Measurements from ENCODE around the gene SMIM24. TPM values are rescaled to one million over a fixed set of nuclear protein-coding genes. Genes with fewer than 3 reads are reported as not detected.

Gene SMIM24
- total RNA-seq, 1 experiment from 2014 or later = not detected

DNA sequence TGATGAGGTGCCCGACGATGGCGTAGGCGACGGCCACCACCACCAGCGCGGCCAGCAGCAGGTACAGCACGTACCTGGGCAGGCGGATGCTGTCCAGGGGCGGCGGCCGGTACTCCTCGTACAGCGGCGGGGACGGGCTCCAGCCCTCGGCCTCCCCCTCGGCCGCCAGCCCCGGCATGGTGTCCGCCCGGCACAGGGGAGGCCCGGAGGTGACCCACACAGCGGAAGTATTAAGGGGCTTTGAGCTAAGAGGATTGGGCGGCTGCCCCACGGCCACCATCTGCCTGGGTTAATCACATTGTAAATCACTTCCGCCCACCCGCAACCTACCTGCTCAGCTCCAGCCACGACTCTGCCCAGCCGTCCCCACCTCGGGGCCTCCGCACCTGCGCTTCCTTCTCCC, 2.9 kb upstream of the SMIM24 start, which contains the start of gene SMIM44:
SMIM44 (minus strand) TSS at position 216 of the 403 bp plus-strand sequence; CDS start at position 178, 38 bp downstream.
- H3K27me3 ChIP-seq = peaks cover 13% of the 10 kb centered on the region
- H3K4me3 ChIP-seq = no peak within 1 kb of the TSS
- H3K9me3 ChIP-seq = no peaks in the 10 kb centered on the region
- DNase-seq = no peak
- H3K36me3 ChIP-seq = no peaks in the 10 kb centered on the region

DNA sequence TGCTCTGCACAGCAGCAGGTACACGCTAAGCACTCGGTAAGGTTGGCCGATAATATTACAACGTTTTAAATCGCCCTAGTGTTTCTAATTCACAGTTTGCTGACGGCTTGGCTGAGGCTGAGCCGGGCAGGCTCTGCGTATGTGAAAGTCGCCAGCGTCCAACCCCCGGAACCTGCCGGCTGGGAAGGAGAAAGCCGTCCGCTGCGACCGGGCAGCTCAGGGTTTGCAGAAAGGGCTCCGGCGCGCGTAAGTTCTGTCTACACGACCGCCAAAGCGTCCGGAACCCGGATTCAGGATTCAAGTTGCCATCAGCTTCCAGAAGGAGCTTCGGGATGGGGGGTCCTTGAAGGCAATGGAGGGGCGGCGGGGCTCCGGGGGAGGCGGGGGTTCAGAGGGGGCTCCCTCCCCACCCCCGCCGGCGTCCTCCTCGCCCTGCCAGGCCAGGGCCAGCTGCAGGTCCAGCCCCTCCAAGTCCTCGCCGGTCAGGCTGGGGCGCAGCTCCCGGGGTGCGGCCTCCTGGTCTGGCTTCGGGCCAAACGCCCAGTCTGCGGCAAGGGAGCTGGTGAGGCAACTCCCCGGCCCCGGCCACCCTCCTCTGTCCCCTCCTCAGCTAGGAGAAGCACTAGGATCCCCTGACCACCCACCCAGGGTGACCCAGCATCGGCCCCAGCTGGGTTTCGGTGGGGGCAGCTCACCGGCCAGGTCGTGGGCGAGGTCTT, 2.3 kb upstream of the SMIM24 start:
- no peak for DNase-seq
- H3K27me3 ChIP-seq = peaks cover 13% of the 10 kb centered on the region
- no peaks in the 10 kb centered on the region for H3K9me3 ChIP-seq
- H3K4me3 ChIP-seq = no peak overlapping the region
- H3K36me3 ChIP-seq = no peaks in the 10 kb centered on the region

DNA sequence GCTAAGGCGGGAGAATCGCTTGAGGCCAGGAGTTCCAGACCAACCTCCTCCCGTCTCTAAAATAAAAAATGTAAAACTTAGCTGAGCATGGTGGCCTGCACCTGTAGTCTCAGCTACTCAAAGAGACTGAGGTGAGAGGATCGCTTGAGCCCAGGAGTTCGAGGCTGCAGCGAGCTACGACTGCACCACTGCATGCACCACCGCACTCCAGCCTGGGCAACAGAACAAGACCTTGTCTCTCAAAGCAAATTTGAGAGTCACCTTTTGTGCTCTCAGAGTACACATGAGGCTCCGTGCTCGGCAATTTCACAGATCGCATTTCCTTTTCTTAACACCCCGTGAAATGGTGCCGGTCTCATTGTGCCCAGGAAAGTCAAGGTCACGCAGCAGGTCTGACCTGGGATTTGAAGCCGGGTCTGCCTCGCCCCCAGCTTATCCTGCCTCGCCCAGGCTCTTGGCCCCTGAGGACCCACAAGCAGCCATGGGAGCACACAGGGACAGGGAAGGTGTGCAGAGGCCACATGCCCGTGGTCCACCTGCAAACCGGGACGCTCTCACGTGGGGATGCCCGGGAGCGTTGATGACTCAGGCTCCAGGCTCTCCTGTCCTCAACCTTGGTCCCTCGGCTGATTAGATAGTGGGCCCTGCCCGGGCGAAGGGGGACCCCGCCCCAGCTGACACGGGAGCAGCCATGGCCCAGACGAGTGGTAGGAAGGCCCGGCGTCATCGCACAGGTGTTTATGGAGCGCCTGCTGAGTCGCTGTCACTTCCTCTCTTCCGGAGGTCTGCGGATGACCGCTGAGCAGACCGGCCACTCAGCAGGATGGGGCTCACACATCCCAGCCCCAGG, 1.1 kb upstream of the SMIM24 start:
- no peaks in the 10 kb centered on the region for H3K36me3 ChIP-seq
- DNase-seq = no peak
- H3K9me3 ChIP-seq = no peaks in the 10 kb centered on the region
- H3K27me3 ChIP-seq = peaks cover 13% of the 10 kb centered on the region
- no peak overlapping the region for H3K4me3 ChIP-seq

DNA sequence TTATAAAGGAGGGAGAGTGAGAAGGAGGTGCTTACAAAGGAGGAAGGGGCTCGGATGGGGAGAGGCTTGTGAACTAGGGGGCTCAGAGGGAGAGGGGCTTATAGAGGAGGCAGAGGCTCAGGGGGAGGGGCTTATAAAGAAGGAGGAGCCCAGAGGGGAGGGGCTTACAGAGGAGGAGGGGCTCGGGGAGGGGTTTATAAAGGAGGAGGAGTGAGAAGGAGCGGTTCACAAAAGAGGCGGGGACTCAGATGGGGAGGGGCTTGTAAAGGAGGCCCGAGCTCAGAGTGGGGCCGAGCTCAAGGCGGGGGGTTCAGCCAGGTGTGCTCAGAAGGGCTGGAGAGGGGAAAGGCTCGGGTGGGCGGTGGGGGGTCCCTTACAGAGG, 500 bp downstream of the SMIM24 start:
- H3K27me3 ChIP-seq = peaks cover 13% of the 10 kb centered on the region
- no peak for DNase-seq

DNA sequence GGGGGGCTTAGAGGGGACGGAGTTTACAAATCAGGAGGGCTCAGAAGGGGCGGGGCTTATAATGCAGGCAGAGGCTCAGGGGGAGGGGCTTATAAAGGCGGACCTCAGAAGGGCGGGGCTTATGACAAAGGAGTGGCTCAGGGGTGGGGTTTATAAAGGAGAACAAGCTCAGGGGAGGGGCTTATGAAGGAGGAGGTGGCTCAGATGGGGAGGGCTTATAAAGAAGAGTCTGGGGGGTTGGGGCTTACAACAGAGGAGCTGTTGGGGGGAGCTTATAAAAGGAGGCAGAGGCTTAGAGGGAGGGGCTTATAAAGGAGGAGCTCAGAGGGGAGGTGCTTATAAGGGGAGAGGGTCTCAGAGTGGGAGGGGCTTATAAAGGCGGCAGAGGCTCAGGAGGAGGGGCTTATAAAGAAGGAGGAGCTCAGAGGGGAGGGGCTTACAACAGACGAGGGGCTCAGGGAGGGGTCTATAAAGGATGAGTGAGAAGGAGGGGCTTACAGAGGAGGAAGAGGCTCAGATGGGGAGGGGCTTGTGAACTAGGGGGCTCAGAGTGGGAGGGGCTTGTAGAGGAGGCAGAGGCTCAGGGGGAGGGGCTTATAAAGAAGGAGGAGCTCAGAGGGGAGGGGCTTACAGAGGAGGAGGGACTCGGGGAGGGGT, 1.0 kb downstream of the SMIM24 start:
- no peaks in the 10 kb centered on the region for H3K36me3 ChIP-seq

More for the DNA sequence above, 500 bp downstream of the SMIM24 start:
- H3K4me3 ChIP-seq = no peak overlapping the region
- H3K36me3 ChIP-seq = no peaks in the 10 kb centered on the region
- no peaks in the 10 kb centered on the region for H3K9me3 ChIP-seq

DNA sequence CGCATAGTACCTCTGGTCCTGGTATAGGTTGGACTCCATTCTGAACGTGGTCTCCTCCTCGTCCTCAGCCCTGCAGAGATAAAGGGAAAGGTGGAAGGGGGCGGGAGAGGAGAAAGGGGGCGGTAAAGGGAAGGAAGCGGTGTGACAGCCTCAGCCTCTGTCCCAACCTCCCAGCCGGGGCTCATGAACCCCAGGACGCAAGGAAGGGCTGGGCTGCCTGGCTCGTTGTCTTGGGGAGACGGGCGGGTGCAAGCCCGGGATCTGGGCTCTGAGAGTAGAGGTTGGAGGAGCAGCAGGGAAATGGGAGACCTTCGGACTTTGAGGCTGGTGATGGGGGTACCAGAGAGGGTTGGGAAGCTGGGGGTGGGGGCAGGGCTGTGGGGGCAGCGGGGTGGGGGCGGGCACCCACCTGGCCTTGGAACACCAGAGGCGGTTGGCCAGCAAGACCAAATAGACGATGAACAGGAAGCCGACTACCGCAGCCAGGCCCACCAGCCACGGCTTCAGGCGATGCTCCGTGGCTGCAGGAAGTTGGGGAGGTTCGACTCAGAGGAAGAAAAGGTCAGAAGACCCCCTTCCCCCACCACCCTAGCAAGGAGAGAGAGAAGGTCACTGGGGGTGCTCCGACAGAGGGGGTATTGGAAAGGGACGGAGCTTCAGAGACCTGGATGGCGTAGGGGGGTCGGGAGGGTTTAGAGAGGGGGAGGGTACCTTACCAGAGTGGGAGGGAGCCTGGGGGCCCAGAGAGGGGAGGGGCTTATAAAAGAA, 1.7 kb downstream of the SMIM24 start:
- peaks cover 10% of the 10 kb centered on the region for H3K27me3 ChIP-seq
- no peak for DNase-seq
- no peaks in the 10 kb centered on the region for H3K36me3 ChIP-seq
- H3K4me3 ChIP-seq = no peak overlapping the region
- no peaks in the 10 kb centered on the region for H3K9me3 ChIP-seq

More for the DNA sequence above, 1.0 kb downstream of the SMIM24 start:
- Histone ChIP-seq H3K9me3 (no peaks in the 10 kb centered on the region), H3K27me3 (peaks cover 13% of the 10 kb centered on the region), H3K4me3 (no peak overlapping the region)
- DNase-seq = no peak

DNA sequence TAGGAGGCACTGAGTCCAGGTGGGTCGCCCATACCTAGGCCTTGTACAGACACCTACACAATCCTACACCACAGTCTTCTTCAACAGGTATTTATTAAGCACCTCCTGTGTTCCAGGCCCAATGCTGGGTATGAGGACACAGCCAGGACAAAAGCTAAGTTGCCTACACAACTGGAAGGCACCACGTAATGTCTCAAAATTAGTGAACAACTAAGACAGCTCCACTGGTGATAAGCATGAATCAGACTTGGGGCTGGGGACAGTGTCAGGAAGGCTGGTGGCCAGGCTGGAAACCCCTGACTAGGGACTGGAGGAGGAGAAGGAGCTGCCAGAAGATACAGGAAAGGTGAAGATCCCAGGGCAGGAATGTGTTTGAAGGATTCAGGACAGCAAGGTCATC, 2.4 kb downstream of the SMIM24 start:
- H3K27me3 ChIP-seq = peaks cover 4% of the 10 kb centered on the region
- no peaks in the 10 kb centered on the region for H3K9me3 ChIP-seq
- no peak for DNase-seq
- H3K36me3 ChIP-seq = no peaks in the 10 kb centered on the region
- no peak overlapping the region for H3K4me3 ChIP-seq

DNA sequence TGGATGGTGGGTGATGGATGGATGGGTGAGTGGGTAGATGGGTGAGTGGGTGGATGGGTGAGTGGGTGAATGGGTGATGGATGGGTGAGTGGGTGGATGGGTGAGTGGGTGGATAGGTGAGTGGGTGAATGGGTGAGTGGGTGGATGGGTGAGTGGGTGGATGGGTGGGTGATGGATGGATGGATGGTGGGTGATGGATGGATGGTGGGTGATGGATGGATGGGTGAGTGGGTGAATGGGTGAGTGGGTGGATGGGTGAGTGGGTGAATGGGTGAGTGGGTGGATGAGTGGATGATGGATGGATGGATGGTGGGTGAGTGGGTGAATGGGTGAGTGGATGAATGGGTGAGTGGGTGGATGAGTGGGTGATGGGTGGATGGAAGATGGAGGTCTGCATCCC, 2.8 kb downstream of the SMIM24 start:
- H3K9me3 ChIP-seq = no peaks in the 10 kb centered on the region
- no peaks in the 10 kb centered on the region for H3K36me3 ChIP-seq
- H3K27me3 ChIP-seq = peaks cover 2% of the 10 kb centered on the region; the same call in 1 of the 2 replicates
- DNase-seq = no peak
- no peak overlapping the region for H3K4me3 ChIP-seq

DNA sequence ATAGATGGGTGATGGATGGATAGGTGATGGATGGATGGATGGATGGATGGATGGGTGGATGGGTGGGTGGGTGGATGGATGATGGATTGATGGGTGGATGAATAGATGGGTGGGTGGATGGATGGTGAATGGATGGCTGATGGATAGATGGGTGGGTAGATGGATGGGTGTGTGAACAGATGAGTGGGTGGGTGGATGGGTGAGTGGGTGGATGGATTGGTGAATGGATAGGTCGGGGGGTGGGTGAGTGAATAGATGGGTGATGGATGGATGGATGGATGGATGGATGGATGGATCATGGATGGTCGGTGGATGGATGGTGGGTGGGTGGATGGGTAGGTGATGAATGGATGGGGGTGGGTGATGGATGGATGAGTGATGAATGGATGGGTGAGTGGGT, 3.5 kb downstream of the SMIM24 start:
- DNase-seq = no peak
- Histone ChIP-seq H3K4me3 (no peak overlapping the region), H3K36me3 (no peaks in the 10 kb centered on the region), H3K9me3 (no peaks in the 10 kb centered on the region), H3K27me3 (no peaks in the 10 kb centered on the region)

DNA sequence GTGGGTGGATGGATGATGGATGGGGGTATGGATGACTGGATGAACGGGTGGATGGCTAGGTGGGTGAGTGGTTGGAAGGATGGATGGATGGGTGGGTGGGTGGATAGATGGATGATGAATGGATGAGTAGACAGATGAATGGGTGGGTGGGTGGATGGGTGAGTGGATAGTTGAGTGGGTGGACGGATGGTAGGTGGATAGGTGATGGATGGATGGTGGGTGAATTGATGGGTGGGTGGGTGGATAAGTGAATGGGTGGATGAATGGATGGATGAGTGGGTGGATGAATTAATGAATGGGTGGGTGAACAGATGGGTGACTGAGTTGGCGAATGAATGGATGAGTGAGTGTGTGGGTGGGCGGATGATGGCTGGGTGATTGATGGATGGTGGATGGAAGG, 4.9 kb downstream of the SMIM24 start:
- Histone ChIP-seq H3K27me3 (no peaks in the 10 kb centered on the region), H3K4me3 (no peak overlapping the region), H3K36me3 (no peaks in the 10 kb centered on the region), H3K9me3 (no peaks in the 10 kb centered on the region)
- no peak for DNase-seq

DNA sequence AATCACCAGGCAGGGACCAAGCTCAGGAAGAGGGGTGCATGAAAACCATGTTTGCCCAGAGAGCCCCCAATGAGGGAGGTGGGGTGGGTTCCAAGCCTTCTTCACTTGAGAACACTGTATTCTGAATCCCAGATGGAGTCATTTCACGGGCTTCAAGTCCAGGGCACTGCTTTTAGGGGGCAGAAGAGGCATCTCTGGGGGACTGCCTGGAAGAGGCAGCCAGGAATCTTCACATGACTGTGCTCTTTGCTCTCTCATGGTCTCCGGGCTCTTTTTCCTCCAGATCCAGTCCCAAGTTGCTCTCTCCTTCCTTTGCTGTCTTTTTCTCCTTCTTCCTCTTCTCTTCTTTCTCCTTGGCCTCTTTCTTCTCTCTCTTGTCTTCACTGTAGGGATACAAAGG, 5.7 kb downstream of the SMIM24 start:
- Histone ChIP-seq H3K4me3 (no peak overlapping the region), H3K27me3 (no peaks in the 10 kb centered on the region), H3K9me3 (no peaks in the 10 kb centered on the region), H3K36me3 (no peaks in the 10 kb centered on the region)
- DNase-seq = no peak

DNA sequence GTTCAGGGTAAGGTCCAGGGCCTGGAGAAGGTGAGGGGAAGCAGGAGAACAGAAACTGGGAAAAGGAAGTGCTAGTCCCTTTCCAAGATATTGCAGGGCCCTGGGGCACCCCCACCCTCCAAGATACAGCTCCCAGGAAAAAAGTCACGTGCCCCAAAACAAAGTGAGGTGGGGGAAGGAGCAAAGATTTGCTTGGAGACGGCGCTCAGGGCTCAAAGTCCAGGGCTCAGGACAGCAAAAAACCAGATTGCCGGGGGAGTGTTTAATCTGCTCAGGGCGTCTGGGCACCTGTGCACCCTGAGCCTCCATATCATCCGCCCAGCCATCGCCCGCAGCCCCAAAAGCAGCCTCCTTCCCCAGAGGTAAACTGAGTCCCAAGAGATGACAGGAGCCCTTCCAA, 6.3 kb downstream of the SMIM24 start:
- Histone ChIP-seq H3K27me3 (no peaks in the 10 kb centered on the region), H3K9me3 (no peaks in the 10 kb centered on the region), H3K4me3 (no peak overlapping the region), H3K36me3 (no peaks in the 10 kb centered on the region)
- DNase-seq = no peak

DNA sequence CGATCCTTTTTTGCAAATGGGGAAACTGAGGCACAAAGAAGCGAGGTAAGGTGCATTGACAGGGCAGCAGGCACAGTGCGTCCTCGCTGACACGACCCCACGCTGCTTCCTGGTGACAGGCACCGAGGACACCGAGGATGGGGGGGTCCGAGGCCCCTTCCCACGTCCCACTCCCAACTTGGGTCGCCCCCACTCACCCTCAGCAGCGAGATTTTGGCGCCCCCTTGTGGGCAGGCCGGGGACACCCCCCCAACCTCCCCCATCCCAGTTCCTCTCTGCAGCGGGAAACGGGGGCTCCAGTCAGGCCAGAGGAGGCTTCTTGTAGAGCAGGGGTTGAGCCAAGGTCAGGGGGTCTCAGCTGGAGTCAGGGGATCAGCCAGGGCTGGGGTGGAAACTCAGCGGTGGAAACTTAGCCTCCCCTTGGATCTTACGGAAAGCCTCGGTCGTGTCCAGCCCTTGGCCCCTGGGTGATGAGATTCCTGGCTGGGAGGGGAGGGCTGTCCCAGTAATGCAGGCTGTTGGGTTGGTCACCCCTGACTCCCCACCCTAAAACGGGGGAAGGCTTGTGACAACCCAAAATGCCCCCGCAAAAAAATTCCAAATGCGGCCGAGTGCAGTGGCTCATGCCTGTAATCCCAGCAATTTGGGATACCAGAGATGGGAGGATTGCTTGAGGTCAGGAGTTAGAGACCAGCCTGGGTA, 8.2 kb downstream of the SMIM24 start:
- H3K9me3 ChIP-seq = peaks cover 2% of the 10 kb centered on the region; the same call in 1 of the 2 replicates
- H3K4me3 ChIP-seq = no peak overlapping the region
- no peaks in the 10 kb centered on the region for H3K27me3 ChIP-seq
- DNase-seq = no peak
- H3K36me3 ChIP-seq = no peaks in the 10 kb centered on the region; the same call in 1 of the 2 replicates

DNA sequence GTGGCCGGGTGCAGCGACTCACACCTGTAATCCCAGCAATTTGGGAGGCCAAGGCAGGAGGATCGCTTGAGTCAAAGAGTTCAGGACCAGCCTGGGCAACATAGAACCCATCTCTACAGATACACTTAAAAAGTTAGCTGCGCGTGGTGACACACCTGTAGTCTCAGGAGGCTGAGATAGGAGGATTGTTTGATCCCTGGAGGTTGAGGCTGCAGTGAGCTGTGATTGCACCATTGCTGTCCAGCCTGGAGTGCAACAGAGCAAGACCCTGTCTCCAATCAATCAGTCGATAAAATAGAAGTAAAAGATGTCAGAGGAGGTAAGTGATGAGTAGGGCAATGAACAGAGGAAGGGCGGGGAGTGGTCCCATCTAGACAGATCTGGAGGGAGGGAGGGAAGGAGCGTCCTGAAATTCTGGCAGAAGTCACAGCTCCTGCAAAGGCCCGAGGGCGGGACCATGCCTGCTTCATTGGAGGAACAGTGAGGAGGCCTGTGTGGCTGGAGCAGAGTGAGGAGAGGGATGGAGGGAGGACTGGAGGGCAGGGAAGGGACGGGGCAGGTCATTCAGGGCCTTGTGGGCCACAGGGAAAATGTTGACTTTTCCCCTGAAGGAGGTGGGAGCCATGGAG, 9.7 kb downstream of the SMIM24 start:
- Histone ChIP-seq H3K9me3 (peaks cover 2% of the 10 kb centered on the region; the same call in 1 of the 2 replicates), H3K27me3 (no peaks in the 10 kb centered on the region)

DNA sequence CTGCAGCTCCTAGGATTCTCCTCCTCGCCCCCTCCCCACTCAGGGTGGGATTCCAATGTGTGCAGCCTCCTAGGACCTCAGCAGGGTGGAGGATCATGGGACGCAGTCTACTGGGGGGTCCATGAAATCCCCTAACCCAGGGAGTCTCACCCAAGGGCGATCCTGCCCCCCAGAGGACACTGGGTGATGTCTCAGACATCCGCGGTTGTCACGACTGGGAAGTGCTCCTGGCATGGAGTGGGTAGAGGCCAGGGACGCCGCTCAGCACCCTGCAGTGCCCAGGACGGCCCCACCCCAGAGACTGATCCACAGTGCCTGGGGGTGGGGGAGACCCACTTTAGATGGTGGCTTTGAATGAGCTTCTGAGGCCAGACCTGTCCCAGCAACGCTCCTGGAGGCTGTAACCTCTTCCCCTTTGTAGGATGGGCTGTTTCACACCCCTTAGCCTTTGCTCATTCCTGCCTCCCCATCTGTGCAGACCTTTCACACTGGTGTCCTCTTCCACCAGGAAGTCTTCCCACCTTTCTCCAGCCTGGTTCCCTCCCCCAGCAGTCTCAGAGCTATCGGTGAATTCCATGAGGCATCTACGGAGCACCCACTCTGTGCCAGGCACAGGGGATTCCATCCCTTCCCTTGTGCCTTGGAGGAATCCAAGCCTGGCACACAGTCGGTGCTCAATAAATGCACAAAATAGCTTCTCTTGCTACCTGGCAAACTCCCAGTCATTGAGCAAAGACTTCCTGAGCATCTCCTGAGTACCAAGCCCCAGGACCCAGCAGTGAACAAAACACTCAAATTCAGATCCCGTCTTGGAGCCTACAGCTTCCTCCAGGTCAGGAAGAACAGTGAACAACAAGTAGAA, 10.5 kb downstream of the SMIM24 start:
- no peaks in the 10 kb centered on the region; the same call in 1 of the 2 replicates for H3K36me3 ChIP-seq
- no peak overlapping the region for H3K4me3 ChIP-seq
- H3K27me3 ChIP-seq = no peaks in the 10 kb centered on the region
- DNase-seq = no peak
- H3K9me3 ChIP-seq = peaks cover 2% of the 10 kb centered on the region; the same call in 1 of the 2 replicates

More for the DNA sequence above, 9.7 kb downstream of the SMIM24 start:
- no peaks in the 10 kb centered on the region; the same call in 1 of the 2 replicates for H3K36me3 ChIP-seq
- no peak for DNase-seq
- no peak overlapping the region for H3K4me3 ChIP-seq

All from MG63 (cell line).